ENCODE data around the gene OSM.
"Not testable (repeated sequence)": the region's sequence is repeated elsewhere in the genome, so short reads cannot be mapped to it uniquely, and the experiment has no call there.

Gene OSM

DNA sequence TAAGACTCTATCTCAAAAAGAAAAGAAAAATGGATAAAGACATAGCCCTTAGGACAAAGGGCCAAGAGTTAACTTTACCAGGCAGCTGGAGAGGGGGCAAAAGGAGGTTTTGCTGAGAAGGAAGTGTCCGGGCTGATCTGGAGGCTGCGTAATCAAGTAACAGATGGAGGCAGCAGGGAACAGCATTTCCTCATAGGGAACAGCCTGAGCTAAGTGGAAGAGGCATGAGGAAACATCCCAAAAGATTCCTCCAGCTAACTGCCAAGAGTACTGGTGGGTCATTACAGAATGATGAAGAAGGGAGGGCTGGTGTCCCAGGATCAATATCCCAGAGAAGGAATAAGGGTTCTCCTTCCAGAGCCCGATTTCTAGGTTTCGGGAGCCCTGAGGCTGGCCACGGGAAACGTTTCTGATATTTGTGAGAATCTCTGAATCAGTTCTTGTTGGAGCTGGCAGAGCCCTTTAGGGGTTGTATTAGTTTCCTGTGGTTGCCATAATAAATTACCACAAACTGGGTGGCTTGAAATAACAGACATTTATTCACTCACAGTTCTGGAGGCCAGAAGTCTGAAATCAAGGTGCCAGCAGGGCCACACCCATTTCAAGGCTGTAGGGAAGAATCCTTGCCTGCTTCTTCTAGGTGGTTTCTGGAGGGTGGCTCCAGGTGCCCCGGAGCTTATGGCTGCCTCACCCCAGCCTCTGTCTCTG, 41.3 kb downstream of the OSM start:
- no peak for DNase-seq

DNA sequence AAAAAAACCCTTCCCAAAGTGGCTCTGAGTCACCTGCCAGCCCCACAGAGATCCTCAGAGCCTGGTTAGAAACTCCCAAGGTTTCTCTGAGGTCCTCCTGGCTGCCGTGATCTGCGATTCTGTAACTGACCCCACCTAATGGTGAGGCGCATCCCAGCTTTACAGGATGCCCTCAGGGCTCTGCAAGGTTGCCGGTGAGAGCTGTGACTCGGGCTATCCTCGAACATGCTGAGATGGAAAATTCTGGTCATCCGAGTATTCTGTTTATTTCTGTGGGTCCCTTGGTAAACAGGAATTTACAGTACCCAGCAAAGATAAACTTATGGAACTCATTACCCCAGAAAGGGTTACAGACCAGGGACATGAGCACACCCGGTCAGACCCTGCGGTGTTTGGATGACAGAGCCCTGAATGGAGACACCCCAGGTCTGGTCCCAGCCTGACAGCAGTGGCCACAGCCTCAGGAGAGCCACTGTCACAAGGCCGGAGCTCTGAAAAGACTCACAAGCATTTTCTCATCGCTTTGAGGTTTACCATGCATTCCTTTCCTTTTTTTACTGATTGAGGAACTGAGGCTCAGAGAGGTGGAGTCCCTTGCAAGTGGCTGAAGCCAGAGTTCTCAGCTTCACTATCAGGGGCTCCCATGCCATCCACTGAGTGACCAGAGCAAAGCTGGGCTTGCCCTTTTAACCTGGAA, 42.3 kb downstream of the OSM start:
- DNase-seq = no peak

DNA sequence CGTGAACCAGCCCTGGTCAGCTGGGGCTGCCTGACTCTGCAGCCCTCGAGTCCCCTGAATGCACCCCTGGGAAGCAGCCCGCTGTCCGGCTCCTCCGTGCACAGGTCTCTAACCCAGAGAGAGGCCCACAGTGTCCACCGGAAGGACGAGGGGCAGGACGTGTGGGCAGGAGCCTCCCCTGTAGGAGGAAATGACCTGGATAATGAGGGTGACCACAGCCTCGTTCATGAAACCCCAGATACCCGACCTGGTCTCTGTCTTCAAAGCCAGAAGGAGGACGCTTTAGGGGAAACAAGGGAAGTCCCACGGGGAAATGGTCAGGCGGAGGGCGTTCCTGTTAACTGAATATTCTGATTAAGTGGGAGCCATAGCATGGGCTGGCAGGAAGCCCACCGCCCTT, 43.3 kb downstream of the OSM start:
- no peak for DNase-seq

GRCh38 chr22:30222321-30222720, 44.3 kb downstream of the OSM start:
- no peak for DNase-seq

- DNase-seq = peak; percentile 20
These were observed 45.3 kb downstream of the OSM start for GRCh38 chr22:30221121-30221992.

- no peak for DNase-seq
These were observed 46.2 kb downstream of the OSM start for GRCh38 chr22:30220338-30221012.

DNA sequence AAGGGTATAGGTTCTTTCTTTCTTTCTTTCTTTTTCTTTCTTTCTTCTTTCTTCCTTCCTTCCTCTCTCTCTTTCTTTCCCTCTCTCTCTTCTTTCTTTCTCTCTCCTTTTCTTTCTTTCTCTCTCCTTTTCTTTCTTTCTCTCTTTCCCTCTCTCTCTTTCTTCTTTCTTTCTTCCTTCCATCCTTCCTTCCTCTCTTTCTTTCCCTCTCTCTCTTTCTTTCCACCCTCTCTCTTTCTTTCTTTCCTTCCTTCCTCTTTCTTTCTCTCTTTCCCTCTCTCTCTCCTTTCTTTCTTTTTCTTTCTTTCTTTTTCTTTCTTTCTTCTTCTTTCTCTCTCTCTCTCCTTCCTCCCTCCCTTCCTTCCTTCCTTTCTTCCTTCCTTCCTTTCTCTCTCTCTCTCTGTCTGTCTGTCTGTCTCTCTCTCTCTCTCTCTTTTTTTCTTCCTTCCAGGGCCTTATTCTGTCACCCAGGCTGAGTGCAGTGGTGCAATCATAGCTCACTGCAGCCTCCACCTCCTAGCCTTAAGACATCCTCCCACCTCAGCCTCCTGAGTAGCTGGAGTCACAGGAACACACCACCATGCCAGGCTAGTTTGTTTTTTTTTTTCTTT, 46.9 kb downstream of the OSM start:
- no peak for DNase-seq

DNA sequence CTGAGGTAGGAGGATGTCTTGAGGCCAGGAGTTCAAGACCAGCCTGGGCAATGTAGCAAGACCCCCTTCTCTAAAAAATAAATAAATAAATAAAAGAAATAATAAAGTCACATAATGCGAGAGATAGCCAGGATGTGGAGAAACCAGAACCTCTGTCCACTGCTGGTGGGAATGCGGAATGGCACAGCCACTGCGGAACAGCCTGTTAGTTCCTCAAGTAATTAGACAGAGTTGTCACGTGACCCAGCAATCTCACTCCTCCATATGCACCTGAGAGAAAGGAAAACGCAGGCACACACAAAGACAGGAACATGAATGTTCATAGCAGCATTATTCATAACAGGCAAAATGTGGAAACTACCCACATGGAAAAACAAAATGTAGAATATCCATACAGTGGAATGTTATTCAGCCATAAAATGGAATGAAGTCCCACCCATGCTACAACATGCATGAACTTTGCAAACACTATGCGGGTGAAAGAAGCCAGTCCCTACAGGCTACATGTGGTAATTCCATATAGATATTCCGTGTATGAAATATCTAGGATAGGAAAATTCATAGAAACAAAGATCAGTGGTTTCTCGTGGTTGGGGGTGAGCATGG, 47.5 kb downstream of the OSM start:
- DNase-seq = no peak

DNA sequence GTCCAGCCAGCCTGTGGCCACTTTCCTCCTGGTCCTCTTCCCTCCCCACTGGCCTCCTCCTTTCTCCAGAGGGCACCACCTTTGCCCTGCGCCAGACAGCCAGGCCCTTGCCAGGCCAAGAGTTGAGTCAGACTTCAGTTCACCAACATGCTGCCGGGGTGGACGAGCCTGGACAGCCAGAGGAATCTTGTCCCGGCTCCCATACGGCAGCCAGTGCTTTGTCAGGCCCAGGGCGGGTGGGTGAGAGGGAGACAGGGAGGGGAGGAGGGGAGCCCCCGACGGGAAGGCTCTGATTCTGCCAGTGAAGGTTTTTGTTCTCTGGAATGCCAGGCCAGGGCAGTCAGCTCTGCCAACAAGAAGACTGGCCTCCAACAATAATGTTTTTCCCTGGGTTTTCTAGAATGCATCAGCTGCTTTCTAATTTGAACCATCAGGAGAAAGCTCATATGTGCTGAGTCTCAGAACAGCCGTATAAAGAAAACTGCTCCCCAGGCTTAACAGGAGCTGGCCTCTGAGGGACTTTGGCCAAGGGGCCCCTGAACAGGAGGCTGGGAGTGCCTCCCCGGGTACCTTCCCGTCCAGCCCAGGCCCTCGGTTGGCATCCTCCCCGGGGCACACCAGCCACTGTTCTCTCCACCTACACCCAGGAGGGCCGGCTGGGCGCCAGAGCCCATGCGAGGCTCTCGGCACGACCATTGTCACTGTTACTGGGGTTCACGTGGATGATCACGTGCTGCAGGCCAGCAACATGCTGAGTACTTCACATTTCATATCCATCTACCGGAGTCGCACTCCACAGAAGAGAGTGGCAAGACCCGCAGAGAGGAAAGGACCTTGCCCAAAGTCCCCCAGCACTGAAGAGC, 48.7 kb downstream of the OSM start:
- DNase-seq = no peak

- DNase-seq = no peak
These were observed 49.9 kb downstream of the OSM start for GRCh38 chr22:30216710-30217109.

DNA sequence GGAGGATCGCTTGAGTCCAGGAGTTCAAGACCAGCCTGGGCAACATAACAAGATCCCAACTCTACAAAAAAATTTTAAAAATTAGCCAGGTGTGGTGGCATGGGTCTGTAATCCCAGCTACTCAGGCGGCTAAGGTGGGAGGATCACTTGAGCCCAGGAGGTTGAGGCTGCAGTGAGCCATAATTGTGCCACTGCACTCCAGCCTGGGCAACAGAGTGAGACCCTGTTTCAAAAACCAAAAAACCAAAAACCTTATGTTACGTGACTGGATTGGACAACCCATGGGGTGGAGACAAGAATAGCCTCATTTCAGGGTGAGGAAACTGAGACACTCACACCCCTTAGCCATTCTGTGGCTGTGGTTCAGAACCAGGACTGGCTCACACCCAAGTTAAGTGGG, 50.4 kb downstream of the OSM start:
- not testable (repeated sequence) for DNase-seq

GRCh38 chr22:30214703-30215407, 51.8 kb downstream of the OSM start:
- DNase-seq = no peak

- DNase-seq = no peak
These were observed 53.6 kb downstream of the OSM start for GRCh38 chr22:30212996-30213441.
